Inflammatory macrophage treated with lipopolysaccharide for 4 hours (primary cell): ENCODE results near the gene PIGB.
A peak's percentile ranks its signal among the peaks of the same experiment; 100 is the strongest.
"Not testable (repeated sequence)": the region's sequence is repeated elsewhere in the genome, so short reads cannot be mapped to it uniquely, and the experiment has no call there.

ENCODE experiments used
- DNase-seq: peaks from one replicate; pipeline ENCODE4 v3.0.0-alpha.2; 2020

The PIGB gene

DNA sequence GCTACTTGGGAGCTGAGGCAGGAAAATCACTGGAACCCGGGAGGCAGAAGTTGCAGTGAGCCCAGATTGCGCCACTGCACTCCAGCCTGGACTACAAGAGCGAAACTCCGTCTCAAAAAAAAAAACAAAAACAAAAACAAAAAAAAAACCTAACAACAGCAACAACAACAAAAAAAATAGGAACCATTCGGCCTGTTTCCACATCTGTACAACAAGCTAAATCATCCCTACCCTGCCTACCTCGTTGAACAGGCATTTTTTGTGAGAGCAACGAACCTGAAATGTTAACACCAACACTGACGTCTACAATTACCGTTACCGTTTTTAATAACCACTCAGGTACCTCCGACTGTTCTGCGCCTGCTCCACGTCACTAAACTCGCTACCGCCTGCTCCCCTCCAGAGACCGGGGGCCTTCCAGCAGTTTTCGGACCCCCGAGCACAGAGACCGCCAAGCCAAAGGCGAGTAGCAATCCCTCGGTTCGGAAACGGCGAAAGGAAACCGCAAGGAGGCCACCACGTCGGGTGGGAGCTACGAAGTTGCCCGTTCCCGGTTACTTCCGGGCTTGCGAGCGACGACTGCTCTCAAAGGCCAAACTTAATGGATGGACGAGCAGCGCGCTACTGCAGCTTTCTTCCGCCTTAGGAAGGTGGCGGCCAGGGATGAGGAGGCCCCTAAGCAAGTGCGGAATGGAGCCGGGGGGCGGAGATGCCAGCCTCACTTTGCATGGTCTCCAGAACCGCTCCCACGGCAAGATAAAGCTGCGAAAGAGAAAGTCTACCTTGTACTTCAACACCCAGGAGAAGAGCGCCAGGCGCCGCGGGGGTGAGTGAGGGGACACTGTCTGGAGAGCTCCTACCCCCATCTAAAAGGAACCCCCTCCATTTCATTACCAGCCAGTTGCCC, at the start of gene PIGB, which contains the start of gene PIGBOS1:
PIGB (plus strand) TSS at position 635 of the 907 bp plus-strand sequence; CDS start at position 664, 29 bp downstream.
PIGBOS1 (minus strand) TSS at position 536 of the 907 bp plus-strand sequence. CDS start 1,331 bp downstream, outside the sequence.
- peak; percentile 91 for DNase-seq

DNA sequence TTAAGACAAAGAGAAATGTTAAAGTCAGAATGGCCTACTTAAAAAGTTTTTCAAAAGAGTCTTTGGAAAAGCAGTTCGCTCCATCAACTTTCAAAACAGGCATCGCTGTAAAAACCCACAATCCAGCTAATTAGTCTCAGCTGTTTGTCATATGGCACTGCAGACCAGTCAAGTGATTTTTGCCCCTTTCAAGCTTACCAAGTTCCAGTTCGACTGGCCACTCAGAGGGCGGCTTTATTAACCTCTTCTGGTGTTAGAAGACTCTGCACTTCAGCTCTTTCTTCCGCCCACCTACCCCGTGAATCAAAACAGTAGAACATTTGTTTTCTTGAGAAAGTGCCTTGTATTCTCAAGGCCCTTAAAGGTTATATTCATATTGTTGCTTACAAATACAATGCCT, 48.7 kb upstream of the PIGB start:
- DNase-seq, result no peak

DNA sequence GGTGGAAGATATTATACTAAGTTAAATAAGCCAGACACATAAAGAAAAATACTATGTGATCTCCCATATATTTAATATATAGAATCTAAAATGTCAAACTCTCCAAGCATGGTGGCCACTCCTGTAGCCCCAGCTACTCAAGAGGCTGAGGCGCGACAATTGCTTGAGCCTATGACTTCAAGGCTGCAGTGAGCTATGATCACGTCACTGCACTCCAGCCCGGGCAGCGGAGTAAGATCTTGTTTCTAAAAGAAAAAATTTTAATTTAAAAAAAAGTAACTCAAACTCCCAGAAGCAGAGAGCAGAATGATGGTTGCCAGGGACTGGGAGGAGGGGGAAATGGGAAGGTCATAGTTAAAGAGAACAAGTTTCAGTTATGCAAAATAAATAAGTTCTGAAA, 42.7 kb upstream of the PIGB start:
- DNase-seq, result no peak

- peak; percentile 51 for DNase-seq
These were observed 41.9 kb upstream of the PIGB start for GRCh38 chr15:55277116-55277564.

GRCh38 chr15:55277715-55278114, 41.3 kb upstream of the PIGB start:
- DNase-seq, result no peak

- no peak for DNase-seq
These were observed 39.8 kb upstream of the PIGB start for GRCh38 chr15:55279100-55279745.

- peak; percentile 75 for DNase-seq
These were observed 39.2 kb upstream of the PIGB start for GRCh38 chr15:55279746-55280351.

DNA sequence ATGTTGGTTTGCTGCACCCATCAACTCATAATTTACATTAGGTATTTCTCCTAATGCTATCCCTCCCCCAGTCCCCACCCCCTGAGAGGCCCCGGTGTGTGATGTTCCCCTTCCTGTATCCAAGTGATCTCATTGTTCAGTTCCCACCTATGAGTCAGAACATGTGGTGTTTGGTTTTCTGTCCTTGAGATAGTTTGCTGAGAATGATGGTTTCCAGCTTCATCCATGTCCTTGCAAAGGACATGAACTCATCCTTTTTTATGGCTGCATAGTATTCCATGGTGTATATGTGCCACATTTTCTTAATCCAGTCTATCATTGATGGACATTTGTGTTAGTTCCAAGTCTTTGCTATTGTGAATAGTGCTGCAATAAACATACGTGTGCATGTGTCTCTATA, 38.4 kb upstream of the PIGB start:
- DNase-seq, result not testable (repeated sequence)

DNA sequence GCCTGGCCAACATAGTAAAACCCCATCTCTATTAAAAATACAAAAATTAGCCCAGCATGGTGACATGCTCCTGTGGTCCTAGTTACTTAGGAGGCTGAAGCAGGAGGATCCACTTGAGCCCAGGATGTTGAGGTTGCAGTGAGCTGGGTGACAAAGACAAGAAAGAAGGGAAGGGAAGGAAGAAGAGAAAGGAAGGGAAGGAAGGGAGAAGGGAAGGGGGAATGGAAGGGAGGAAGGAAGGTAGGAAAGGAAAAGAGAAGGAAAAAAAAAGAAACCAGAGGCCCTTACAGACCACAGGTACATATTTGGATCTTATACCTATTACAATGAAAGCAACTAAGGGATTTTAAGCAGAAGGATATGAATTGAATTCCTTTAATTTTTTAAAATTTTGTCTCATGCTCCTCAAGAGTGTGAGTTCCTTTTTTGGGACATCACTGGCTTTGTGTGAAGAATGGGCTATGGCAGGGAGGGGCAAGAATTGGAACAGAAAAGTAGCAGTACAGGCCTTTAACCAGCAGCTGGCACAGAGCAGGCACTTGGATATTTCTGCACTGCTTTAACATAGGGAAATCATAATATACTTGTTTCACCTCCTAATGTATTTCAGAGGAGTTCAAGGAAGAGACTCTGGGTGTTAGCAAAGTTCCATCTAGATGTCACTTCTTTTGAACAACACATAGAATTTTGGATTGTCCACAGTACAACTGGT, 37.3 kb upstream of the PIGB start:
- no peak for DNase-seq

DNA sequence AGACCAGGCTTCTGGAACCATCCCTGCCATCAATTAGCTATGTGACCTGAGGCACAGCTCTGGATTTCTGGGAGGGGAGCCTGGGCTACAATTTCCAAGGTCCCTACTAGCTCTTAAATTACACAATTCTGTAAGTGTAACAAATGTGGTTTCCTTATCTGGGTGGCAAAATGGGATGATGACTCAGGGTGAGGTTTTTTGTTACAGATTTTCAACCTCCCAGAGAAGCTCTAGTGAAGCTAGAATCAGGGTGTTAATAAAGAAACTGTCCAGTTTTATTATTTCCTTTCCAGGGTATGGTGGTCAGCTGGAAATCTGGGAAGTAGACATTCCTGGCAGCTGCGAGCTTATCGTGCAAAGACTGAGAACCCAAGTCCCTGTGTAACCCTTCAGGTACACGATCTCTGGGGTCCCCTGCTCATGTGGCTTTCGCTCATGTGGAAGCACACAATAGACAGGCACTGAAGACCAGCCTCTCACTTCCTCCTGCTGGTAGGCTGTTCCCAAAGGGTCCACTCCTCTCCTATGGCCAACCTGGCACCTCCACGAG, 36.7 kb upstream of the PIGB start:
- DNase-seq, result peak; percentile 75

DNA sequence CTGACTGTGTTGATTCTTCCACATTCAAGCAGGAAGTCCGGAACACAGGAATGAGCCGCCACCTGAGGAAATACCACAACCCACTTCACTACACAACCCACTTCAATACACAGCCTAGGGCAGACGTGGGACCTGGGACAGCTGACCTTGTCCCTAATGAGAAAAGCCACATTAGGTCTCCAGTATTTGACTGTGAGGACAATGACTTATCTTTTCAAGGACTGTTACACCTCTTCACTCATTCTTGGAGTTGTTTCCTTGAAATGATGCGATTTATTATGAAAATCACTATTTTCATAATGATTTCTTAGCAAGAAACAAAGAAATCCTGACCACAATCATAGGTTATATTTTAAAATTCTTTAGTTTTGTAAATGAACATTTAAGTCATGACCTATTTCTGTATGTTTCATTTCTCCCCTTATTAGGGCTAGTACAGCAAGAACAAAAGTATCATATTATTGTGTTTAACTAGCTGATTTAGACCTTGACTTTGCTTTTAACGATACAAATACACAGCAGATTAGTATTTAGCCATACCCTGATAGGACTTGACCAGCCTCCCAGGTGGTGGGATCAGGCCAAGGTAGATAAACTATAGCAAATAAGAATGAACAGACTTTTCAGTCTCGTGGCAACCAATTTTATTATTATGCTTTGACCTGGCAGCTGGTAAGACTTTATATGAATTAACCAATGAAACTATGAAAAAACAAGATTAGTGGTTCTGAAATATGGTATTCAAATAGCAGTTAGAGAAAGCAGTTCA, 35.5 kb upstream of the PIGB start:
- DNase-seq, result no peak

DNA sequence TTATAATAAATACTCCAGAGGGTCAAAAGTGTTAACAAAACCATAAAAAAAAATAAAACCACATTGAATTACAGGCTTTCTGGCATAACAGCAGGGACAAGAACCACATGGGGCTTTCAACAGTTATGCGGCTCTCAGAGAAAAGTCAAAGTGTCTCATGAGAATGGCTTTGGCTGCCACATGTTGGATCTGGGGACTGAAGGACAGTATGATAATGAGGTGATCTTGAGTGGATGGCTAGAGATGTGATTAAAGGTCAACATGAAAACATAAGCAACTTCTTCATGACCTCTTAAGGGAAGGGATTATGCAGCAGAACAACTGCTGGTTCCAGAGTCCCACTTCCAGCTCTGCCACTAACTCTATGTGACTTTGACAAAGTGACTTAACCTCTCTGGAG, 34.6 kb upstream of the PIGB start:
- DNase-seq, result no peak

DNA sequence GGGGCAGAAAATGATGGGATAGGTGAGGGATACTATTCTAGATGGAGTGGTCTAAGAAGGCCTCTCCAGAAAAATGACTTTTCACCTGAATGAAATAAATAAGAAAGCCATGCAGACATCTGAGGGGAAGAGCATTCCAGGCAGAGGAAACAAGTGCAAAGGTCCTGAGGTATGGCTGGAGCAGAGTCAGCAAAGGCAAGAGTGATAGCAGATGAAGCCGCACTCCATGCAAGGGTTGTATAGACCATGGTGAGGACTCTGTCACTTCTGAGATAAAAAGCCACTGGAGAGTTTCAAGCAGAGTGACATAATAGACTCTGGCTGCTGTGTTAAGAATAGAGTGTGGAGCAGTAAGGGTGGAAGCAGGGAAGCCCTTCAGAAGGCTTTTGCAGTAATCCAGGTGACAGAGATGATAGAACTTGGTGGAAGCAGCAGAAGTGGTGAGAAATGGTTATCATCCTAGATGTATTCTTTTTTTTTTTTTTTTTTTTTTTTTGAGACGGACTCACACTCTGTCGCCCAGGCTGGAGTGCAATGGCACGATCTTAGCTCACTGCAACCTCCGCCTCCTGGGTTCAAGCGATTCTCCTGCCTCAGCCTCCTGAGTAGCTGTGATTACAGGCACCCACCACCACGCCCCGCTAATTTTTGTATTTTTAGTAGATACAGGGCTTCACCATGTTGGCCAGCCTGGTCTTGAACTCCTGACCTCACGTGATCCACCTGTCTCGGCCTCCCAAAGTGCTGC, 32.4 kb upstream of the PIGB start:
- not testable (repeated sequence) for DNase-seq

DNA sequence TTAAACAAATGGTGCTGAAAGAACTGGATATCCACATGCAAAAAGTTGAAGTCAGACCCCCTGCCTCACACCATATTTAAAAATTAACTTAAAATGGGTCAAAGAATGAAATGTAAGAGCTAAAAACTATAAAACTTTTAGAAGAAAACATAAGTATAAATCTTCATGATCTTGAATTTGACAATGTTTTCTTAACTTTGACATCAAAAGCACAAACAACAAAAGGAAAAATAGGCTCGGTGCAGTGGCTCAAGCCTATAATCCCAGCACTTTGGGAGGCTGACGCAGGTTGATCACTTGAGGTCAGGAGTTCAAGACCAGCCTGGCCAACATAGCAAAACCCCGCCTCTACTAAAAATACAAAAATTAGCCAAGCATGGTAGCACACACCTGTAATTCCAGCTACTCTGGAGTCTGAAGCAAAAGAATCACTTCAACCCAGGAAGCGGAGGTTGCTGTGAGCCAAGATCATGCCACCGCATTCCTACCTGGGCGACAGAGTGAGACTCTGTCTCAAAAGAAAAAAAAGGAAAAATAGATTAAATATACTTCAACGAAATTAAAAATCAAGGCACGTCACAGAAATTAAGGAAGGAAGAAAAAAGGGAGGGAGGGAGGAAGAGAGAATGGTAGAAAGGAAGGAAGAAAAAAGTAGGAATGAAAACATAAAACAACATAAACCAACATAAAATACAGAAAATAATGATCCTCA, 30.9 kb upstream of the PIGB start:
- no peak for DNase-seq

GRCh38 chr15:55289011-55289745, 29.8 kb upstream of the PIGB start:
- DNase-seq, result peak; percentile 72

GRCh38 chr15:55289746-55290527, 29.1 kb upstream of the PIGB start, which contains the start of gene RAB27A:
Gene RAB27A (minus strand): TSS chr15:55289813. CDS start chr15:55234934, 54,879 bp downstream.
- peak; percentile 51 for DNase-seq

- peak; percentile 82 for DNase-seq
These were observed 28.4 kb upstream of the PIGB start for GRCh38 chr15:55290528-55291057.

- no peak for DNase-seq
These were observed 21.7 kb upstream of the PIGB start for GRCh38 chr15:55297315-55297714.
